CD4-positive, alpha-beta memory T cell (primary cell): ENCODE results near the gene DCAF10. TPM values are rescaled to one million over a fixed set of nuclear protein-coding genes. Genes with fewer than 3 reads are reported as not detected.

Source experiments
- CTCF ChIA-PET: fragments of 350-600 bp; sonication (Branson Sonifier 250); formaldehyde crosslinking; loops from one replicate; lab custom pipeline; 2021; ENCODE audit warnings: inconsistent platforms; ENCODE audit not compliant: partially characterized antibody; lab: Charles Lee
- POLR2A ChIA-PET: fragments of 350-600 bp; sonication (Branson Sonifier 250); formaldehyde crosslinking; loops from one replicate; lab custom pipeline; 2021; ENCODE audit not compliant: partially characterized antibody; lab: Charles Lee
- DNase-seq, 5 donors: peaks; one replicate each; pipeline versions ENCODE4 v3.0.0 to v3.0.0-alpha.2; 2020 to 2022; ENCODE audit warnings: mixed read lengths in 1 of 5
- H3K27ac ChIP-seq: one replicate; pipeline ENCODE4 v1.7.0; 2013; ENCODE audit warnings: low read depth, low read length
- H3K27me3 ChIP-seq: 2 replicates; pipeline ENCODE4 v1.7.0; 2013; ENCODE audit warnings: mild to moderate bottlenecking, low read length, moderate library complexity; ENCODE audit not compliant: insufficient read depth
- H3K36me3 ChIP-seq: 2 replicates; pipeline ENCODE4 v1.7.0; 2013; ENCODE audit warnings: mild to moderate bottlenecking, low read length, moderate library complexity; ENCODE audit not compliant: insufficient read depth
- H3K4me1 ChIP-seq: 2 replicates; pipeline ENCODE4 v1.7.0; 2013; ENCODE audit warnings: mild to moderate bottlenecking, low read length, moderate library complexity; ENCODE audit not compliant: insufficient read depth
- H3K4me3 ChIP-seq, 2 donors: one replicate each; pipeline ENCODE4 v1.7.0; 2013; ENCODE audit warnings: low read length in 2 of 2, mild to moderate bottlenecking in 1 of 2
- H3K9me3 ChIP-seq, 2 donors: one replicate each; pipeline ENCODE4 v1.7.0; 2013; ENCODE audit warnings: low read length in 2 of 2, control low read depth in 1 of 2; ENCODE audit not compliant: control insufficient read depth in 1 of 2
- H3K27ac Mint-ChIP-seq, 7 donors: one replicate each; pipeline ENCODE4 v1.8.0; 2020 to 2021; ENCODE audit warnings: mixed read lengths in 7 of 7, mild to moderate bottlenecking in 6 of 7, inconsistent platforms in 3 of 7, moderate library complexity in 3 of 7
- H3K27me3 Mint-ChIP-seq, 2 donors: one replicate each; pipeline ENCODE4 v1.8.0; 2020 to 2021; ENCODE audit warnings: mixed read lengths in 2 of 2
- H3K36me3 Mint-ChIP-seq, 2 donors: one replicate each; pipeline ENCODE4 v1.8.0; 2020 to 2021; ENCODE audit warnings: mixed read lengths in 2 of 2, inconsistent platforms in 1 of 2, mild to moderate bottlenecking in 1 of 2
- H3K4me1 Mint-ChIP-seq, 4 donors: one replicate each; pipeline ENCODE4 v1.8.0; 2020 to 2021; ENCODE audit warnings: mixed read lengths in 4 of 4, mild to moderate bottlenecking in 1 of 4
- H3K4me3 Mint-ChIP-seq, 8 donors: one replicate each; pipeline ENCODE4 v1.8.0; 2020 to 2021; ENCODE audit warnings: mixed read lengths in 8 of 8, mild to moderate bottlenecking in 7 of 8, moderate library complexity in 6 of 8, inconsistent platforms in 3 of 8
- H3K9me3 Mint-ChIP-seq, 8 donors: one replicate each; pipeline ENCODE4 v1.8.0; 2020 to 2021; ENCODE audit warnings: mixed read lengths in 8 of 8, mild to moderate bottlenecking in 5 of 8, inconsistent platforms in 3 of 8, moderate library complexity in 1 of 8
- intact Hi-C: fragments of 100-400 bp; cut with micrococcal nuclease; formaldehyde crosslinking; loops from one replicate; pipeline ENCODE4 v1.15.1; 2023
- polyA plus RNA-seq, 2 donors: library from polyadenylated mRNA; unstranded; fragments of 300-500 nt; fragmentation: Illumina TruSeq; gene quantifications; one replicate each; pipeline ENCODE4 v1.2.3, GENCODE V29; 2021
- total RNA-seq, 2 experiments: library from RNA; stranded (reverse); gene quantifications; one replicate each; pipeline ENCODE4 v1.2.3, GENCODE V29; 2021

Gene DCAF10
- total and polyA plus RNA-seq, 4 experiments from 2014 or later = 20.3 to 37.1 (median 29.2) TPM

DNA sequence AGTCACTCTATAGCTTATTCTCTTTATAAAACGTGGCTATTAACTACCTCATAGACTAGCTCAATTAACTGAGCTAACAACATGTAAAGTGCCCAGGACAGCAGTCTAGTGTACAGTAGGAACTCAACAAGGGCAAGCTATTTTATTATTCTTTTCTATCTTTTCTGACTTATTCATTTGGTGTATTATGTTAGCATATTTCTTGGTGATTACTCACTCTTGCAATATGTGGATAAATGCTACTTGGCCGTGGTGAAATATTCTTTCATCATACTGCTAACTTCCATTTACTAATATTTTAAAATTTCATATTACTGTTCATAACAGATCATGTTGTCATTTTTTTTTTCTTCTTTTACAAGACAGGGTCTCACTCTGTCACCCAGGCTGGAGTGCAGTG, 98.4 kb downstream of the DCAF10 start:
- Mint-ChIP-seq H3K4me1 (peaks cover 11 to 27% (median 18%) of the 10 kb centered on the region in 4 donors), H3K36me3 (peaks cover 8 to 46% of the 10 kb centered on the region in 2 donors)
- CTCF ChIA-PET = no interaction called here

GRCh38 chr9:37902131-37902530, 101.5 kb downstream of the DCAF10 start:
- POLR2A ChIA-PET = interaction anchor here (1.4 kb wide), 1 partner anchor 45 kb away, joined by 3 read pairs; no protein-coding TSS in a partner anchor
- Histone ChIP-seq H3K4me3 (no peak overlapping the region), H3K27me3 (no peaks in the 10 kb centered on the region), H3K4me1 (peaks cover 30% of the 10 kb centered on the region), H3K36me3 (peaks cover 8% of the 10 kb centered on the region), H3K27ac (no peak overlapping the region), H3K9me3 (no peaks in the 10 kb centered on the region)
- peaks cover 4 to 26% of the 10 kb centered on the region in 2 donors for H3K36me3 Mint-ChIP-seq
- CTCF ChIA-PET = no interaction called here
- peak overlapping the region in 3 of 8 donors; percentile 6 to 90 (median 47) for H3K4me3 Mint-ChIP-seq
- intact Hi-C loops = loop anchor here (5.0 kb wide), 4 partner anchors 35 to 310 kb away; partner anchors contain the start of genes DCAF10 and TOMM5
- peak overlapping the region in 2 of 7 donors; percentile 46 to 97 for H3K27ac Mint-ChIP-seq
- peaks cover 13 to 39% (median 27%) of the 10 kb centered on the region in 4 donors for H3K4me1 Mint-ChIP-seq
- no peaks in the 10 kb centered on the region for H3K27me3 Mint-ChIP-seq
- H3K9me3 Mint-ChIP-seq = peaks cover 0 to 4% (median 0%) of the 10 kb centered on the region in 8 donors
- DNase-seq = no peak

More for the DNA sequence above, 98.4 kb downstream of the DCAF10 start:
- Histone ChIP-seq H3K27ac (no peak overlapping the region), H3K36me3 (peaks cover 27% of the 10 kb centered on the region), H3K9me3 (no peaks in the 10 kb centered on the region), H3K4me3 (no peak overlapping the region), H3K4me1 (peaks cover 19% of the 10 kb centered on the region), H3K27me3 (no peaks in the 10 kb centered on the region)
- intact Hi-C loops = no loop called here
- H3K9me3 Mint-ChIP-seq = no peaks in the 10 kb centered on the region
- no peak for DNase-seq
- POLR2A ChIA-PET = no interaction called here
- no peaks in the 10 kb centered on the region for H3K27me3 Mint-ChIP-seq
- no peak overlapping the region for H3K4me3 Mint-ChIP-seq
- peak overlapping the region in 1 of 7 donors; percentile 10 for H3K27ac Mint-ChIP-seq

DNA sequence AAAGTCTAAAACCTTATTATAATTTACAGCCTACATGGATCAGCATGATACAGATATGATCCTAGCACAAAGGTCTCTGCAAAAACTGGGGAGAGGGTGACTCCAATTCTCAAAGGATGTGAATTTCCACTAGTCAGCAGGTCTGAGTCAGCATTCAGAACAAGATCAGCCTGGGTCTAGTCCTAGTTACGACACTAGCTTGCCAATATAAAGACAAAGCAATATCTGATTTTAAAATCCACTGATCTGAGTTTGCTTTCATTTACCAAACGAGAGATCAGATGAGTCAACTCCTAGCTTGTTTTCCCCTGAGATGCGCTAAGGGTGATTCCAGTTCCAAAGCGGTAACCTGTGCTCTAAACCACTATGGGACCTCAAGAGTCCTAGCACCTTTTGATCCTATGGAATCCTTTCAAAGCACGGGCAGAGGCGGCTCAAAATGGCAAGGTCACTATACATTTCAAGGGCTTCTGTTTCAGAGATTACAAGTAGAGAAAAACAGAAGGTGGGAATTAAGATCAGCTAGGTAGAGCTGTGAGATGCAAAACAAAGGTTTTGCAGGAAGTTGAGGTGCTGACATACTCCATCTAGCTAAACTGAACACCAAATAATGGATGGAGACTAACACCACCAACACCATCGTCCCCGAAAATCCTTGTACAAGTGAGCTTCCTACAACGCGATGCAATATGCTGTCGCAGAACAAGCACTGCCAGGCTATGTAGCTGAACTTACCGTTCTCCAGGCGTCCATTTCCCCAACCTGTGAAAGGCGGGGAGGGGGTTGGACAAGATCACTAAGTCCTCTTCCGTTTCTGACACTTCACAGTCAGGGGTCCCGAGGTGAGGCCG, 102.4 kb downstream of the DCAF10 start:
- H3K4me1 Mint-ChIP-seq = peaks cover 12 to 39% (median 26%) of the 10 kb centered on the region in 4 donors
- H3K36me3 Mint-ChIP-seq = peaks cover 0 to 21% of the 10 kb centered on the region in 2 donors
- Histone ChIP-seq H3K27ac (peak overlapping the region; percentile 75), H3K4me3 (peak overlapping the region; percentile 89 to 94), H3K9me3 (no peaks in the 10 kb centered on the region), H3K4me1 (peaks cover 30% of the 10 kb centered on the region), H3K36me3 (peaks cover 8% of the 10 kb centered on the region), H3K27me3 (no peaks in the 10 kb centered on the region)
- no peaks in the 10 kb centered on the region for H3K27me3 Mint-ChIP-seq
- POLR2A ChIA-PET = interaction anchor here (1.4 kb wide), 2 partner anchors 46 to 102 kb away, joined by 3 to 6 read pairs; partner anchors contain the start of gene DCAF10
- H3K4me3 Mint-ChIP-seq = peak overlapping the region; percentile 82 to 94 (median 90)
- peaks cover 0 to 4% (median 0%) of the 10 kb centered on the region in 8 donors for H3K9me3 Mint-ChIP-seq
- DNase-seq = peak in 1 of 5 donors; percentile 45
- intact Hi-C loops = loop anchor here (5.0 kb wide), 4 partner anchors 36 to 311 kb away; partner anchors contain the start of genes DCAF10 and TOMM5
- peak overlapping the region; percentile 84 to 97 (median 89) for H3K27ac Mint-ChIP-seq
- CTCF ChIA-PET = interaction anchor here (0.6 to 0.8 kb wide), 2 partner anchors 10 to 13 kb away, joined by 4 to 5 read pairs; no protein-coding TSS in a partner anchor

GRCh38 chr9:37903647-37904444, 103.2 kb downstream of the DCAF10 start, which contains the start of gene SLC25A51:
Gene SLC25A51 (minus strand): TSS chr9:37904127. CDS start chr9:37888550, 15,577 bp downstream.
- Histone ChIP-seq H3K36me3 (peaks cover 6% of the 10 kb centered on the region), H3K27ac (peak within 1 kb of the TSS; percentile 75), H3K4me1 (peaks cover 30% of the 10 kb centered on the region), H3K4me3 (peak within 1 kb of the TSS; percentile 89 to 94), H3K27me3 (no peaks in the 10 kb centered on the region), H3K9me3 (no peaks in the 10 kb centered on the region)
- peak; percentile 93 to 98 (median 95) for DNase-seq
- peaks cover 0 to 4% (median 0%) of the 10 kb centered on the region in 8 donors for H3K9me3 Mint-ChIP-seq
- intact Hi-C loops = loop anchor here (1.0 to 5.0 kb wide), 7 partner anchors 37 to 439 kb away; partner anchors contain the start of genes DCAF10, EXOSC3, SHB and TOMM5
- ChIA-PET POLR2A (interaction anchor here (1.4 kb wide), 1 partner anchor 103 kb away, joined by 6 read pairs; the partner anchor contains the start of gene DCAF10), CTCF (interaction anchor here (0.6 to 1.6 kb wide), 7 partner anchors 9 to 419 kb away, joined by 3 to 5 read pairs (median 3); partner anchors contain the start of gene POLR1E)
- peak within 1 kb of the TSS; percentile 93 to 98 (median 94) for H3K27ac Mint-ChIP-seq
- peaks cover 0 to 2% of the 10 kb centered on the region in 2 donors for H3K27me3 Mint-ChIP-seq
- H3K4me1 Mint-ChIP-seq = peaks cover 12 to 39% (median 26%) of the 10 kb centered on the region in 4 donors
- peaks cover 0 to 19% of the 10 kb centered on the region in 2 donors for H3K36me3 Mint-ChIP-seq
- H3K4me3 Mint-ChIP-seq = peak within 1 kb of the TSS; percentile 86 to 98 (median 91)

DNA sequence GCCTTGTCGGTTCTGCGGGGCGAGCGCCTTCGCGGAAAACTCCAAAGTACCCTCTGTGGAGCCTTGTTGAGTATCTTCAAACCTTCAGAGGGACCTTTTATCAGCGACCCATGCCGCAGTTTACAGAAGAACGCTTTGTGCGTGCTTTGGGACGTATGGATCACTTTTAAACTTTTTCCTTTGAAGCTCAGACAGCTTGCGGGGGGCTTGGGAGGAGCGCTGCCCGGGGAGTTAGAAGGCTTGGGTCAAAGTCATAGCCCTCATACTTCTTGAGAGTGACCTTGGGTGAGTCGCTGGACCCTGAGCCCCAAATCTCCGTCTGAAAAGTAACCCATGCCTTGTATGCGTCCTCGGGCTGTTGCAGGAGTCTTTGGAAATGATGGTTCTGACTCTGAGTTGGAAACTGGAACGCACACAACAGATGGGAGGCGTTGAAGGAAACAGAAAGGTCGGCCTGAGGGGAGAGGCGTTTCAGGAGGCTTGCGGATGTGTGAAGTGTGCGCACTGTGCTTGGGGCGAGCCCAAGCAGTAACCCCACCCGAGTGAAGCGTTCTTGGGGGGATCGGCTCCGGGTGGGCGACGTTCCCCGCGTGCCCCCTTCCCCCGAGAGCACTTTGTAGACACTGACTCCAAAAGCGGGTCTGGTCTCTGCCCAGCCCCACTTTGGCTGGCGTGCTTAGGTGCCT, 104.0 kb downstream of the DCAF10 start:
- ChIA-PET POLR2A (interaction anchor here (0.6 to 1.4 kb wide), 2 partner anchors 9 to 104 kb away, joined by 4 to 6 read pairs; partner anchors contain the start of gene DCAF10), CTCF (interaction anchor here (0.6 to 1.6 kb wide), 9 partner anchors 9 to 419 kb away, joined by 3 to 5 read pairs (median 3); partner anchors contain the start of gene POLR1E)
- Mint-ChIP-seq H3K27ac (peak overlapping the region; percentile 93 to 98 (median 94)), H3K36me3 (peaks cover 0 to 16% of the 10 kb centered on the region in 2 donors), H3K4me3 (peak overlapping the region; percentile 86 to 98 (median 91)), H3K9me3 (peaks cover 0 to 4% (median 0%) of the 10 kb centered on the region in 8 donors), H3K4me1 (peaks cover 12 to 39% (median 26%) of the 10 kb centered on the region in 4 donors), H3K27me3 (peaks cover 0 to 2% of the 10 kb centered on the region in 2 donors)
- intact Hi-C loops = loop anchor here (1.0 to 5.0 kb wide), 7 partner anchors 37 to 439 kb away; partner anchors contain the start of genes DCAF10, EXOSC3, SHB and TOMM5
- Histone ChIP-seq H3K36me3 (no peaks in the 10 kb centered on the region), H3K4me1 (peaks cover 30% of the 10 kb centered on the region), H3K9me3 (no peaks in the 10 kb centered on the region), H3K4me3 (peak overlapping the region; percentile 50 to 89), H3K27ac (peak overlapping the region; percentile 75), H3K27me3 (no peaks in the 10 kb centered on the region)
- DNase-seq = no peak

DNA sequence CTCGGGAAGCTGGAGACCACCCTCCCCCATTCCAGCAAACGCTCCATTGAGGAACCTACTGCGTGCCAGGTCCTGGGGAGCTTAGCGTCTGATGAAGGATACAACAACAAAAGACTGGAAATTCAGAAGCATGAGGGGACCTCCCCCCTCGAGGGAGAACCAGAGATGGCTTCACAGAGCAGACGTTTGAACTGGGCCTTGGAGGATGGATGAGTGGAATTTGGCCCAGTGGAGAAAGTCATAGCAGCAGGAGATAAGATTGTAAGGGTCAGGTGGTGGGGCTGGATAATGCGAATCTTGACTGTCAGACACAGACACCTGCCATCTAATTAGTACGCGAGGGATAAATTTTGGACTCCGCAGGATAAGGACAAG, 104.5 kb downstream of the DCAF10 start:
- H3K4me1 Mint-ChIP-seq = peaks cover 12 to 39% (median 26%) of the 10 kb centered on the region in 4 donors
- peak overlapping the region in 4 of 8 donors; percentile 33 to 98 (median 88) for H3K4me3 Mint-ChIP-seq
- peaks cover 0 to 14% of the 10 kb centered on the region in 2 donors for H3K36me3 Mint-ChIP-seq
- H3K9me3 Mint-ChIP-seq = peaks cover 0 to 4% (median 0%) of the 10 kb centered on the region in 8 donors
- DNase-seq = no peak
- Histone ChIP-seq H3K4me1 (peaks cover 30% of the 10 kb centered on the region), H3K9me3 (no peaks in the 10 kb centered on the region), H3K36me3 (no peaks in the 10 kb centered on the region), H3K27ac (no peak overlapping the region), H3K4me3 (peak overlapping the region in 1 of 2 donors; percentile 89), H3K27me3 (no peaks in the 10 kb centered on the region)
- CTCF ChIA-PET = interaction anchor here (1.0 to 1.6 kb wide), 5 partner anchors 11 to 420 kb away, joined by 3 to 7 read pairs (median 4); partner anchors contain the start of gene POLR1E
- POLR2A ChIA-PET = no interaction called here
- intact Hi-C loops = no loop called here
- peak overlapping the region in 6 of 7 donors; percentile 17 to 97 (median 84) for H3K27ac Mint-ChIP-seq
- H3K27me3 Mint-ChIP-seq = peaks cover 0 to 2% of the 10 kb centered on the region in 2 donors
